Neural cell (in vitro differentiated cells): ENCODE measurements around the gene KLC1. TPM values are rescaled to one million over a fixed set of nuclear protein-coding genes. Genes with fewer than 3 reads are reported as not detected.

ENCODE experiments used
- H2AFZ ChIP-seq: fragments of 200-600, 300-800 bp; sonication (generic), shearing (Covaris generic); 2 replicates; pipeline ENCODE4 v1.6.0; 2014; ENCODE audit warnings: low read depth, mild to moderate bottlenecking, antibody characterized with exemption, low read length, moderate library complexity
- H3F3A ChIP-seq: fragments of 200-600 bp; shearing (Covaris generic); 2 replicates; pipeline ENCODE4 v1.6.1; 2016; ENCODE audit warnings: mild to moderate bottlenecking, moderate library complexity, mixed read lengths, antibody characterized with exemption, low read length; ENCODE audit not compliant: insufficient read depth, poor library complexity, severe bottlenecking
- H3K27ac ChIP-seq: fragments of 200-600, 300-800 bp; sonication (generic), shearing (Covaris generic); 2 replicates; pipeline ENCODE4 v1.5.1; 2014; ENCODE audit warnings: mild to moderate bottlenecking, low read length, moderate library complexity
- H3K27me3 ChIP-seq: fragments of 300-800, 200-600 bp; sonication (generic), shearing (Covaris generic); 2 replicates; pipeline ENCODE4 v1.6.0; 2014; ENCODE audit warnings: mild to moderate bottlenecking, low read depth, low read length, moderate library complexity; ENCODE audit not compliant: insufficient read depth
- H3K36me3 ChIP-seq: fragments of 300-800, 200-600 bp; sonication (generic), shearing (Covaris generic); 2 replicates; pipeline ENCODE4 v1.5.1; 2014; ENCODE audit warnings: mild to moderate bottlenecking, antibody characterized with exemption, low read length, moderate library complexity; ENCODE audit not compliant: insufficient read depth
- H3K4me2 ChIP-seq: fragments of 300-800, 200-600 bp; sonication (generic), shearing (Covaris generic); 2 replicates; pipeline ENCODE4 v1.6.0; 2014; ENCODE audit warnings: mild to moderate bottlenecking, low read length
- H3K4me3 ChIP-seq: fragments of 300-800, 200-600 bp; sonication (generic), shearing (Covaris generic); 2 replicates; pipeline ENCODE4 v1.5.1; 2014; ENCODE audit warnings: mild to moderate bottlenecking, low read length, moderate library complexity
- H3K79me2 ChIP-seq: fragments of 200-600 bp; shearing (Covaris generic); replicated peaks from 2 replicates; pipeline ENCODE4 v1.6.0; 2014; ENCODE audit warnings: mild to moderate bottlenecking, low read length, moderate library complexity; ENCODE audit not compliant: insufficient read depth
- H3K9ac ChIP-seq: fragments of 300-800, 200-600 bp; sonication (generic), shearing (Covaris generic); 2 replicates; pipeline ENCODE4 v1.6.1; 2016; ENCODE audit warnings: mild to moderate bottlenecking, low read length, mixed read lengths
- H3K9me2 ChIP-seq: fragments of 200-600 bp; shearing (Covaris generic); 2 replicates; pipeline ENCODE4 v1.6.1; 2016; ENCODE audit warnings: mild to moderate bottlenecking, low read length, mixed read lengths; ENCODE audit not compliant: insufficient read depth
- H3K9me3 ChIP-seq: fragments of 200-600, 300-800 bp; sonication (generic), shearing (Covaris generic); 2 replicates; pipeline ENCODE4 v1.6.1; 2016; ENCODE audit warnings: mild to moderate bottlenecking, mixed run types, low read length, moderate library complexity, mixed read lengths
- H4K20me1 ChIP-seq: fragments of 200-600 bp; shearing (Covaris generic); 2 replicates; pipeline ENCODE4 v1.6.1; 2016; ENCODE audit warnings: mild to moderate bottlenecking, mixed run types; ENCODE audit not compliant: insufficient read depth
- EP300 ChIP-seq: fragments of 450-650 bp; conservative IDR thresholded peaks from 2 replicates; pipeline ENCODE4 v1.6.1; 2014; ENCODE audit warnings: antibody characterized with exemption, mild to moderate bottlenecking, moderate library complexity; ENCODE audit not compliant: poor library complexity, severe bottlenecking
- EZH2 ChIP-seq: fragments of 200-600, 300-800 bp; shearing (Covaris generic), sonication (generic); IDR thresholded peaks from 2 replicates; pipeline ENCODE4 v1.6.1; 2014; ENCODE audit warnings: antibody characterized with exemption, low read length, borderline replicate concordance, mild to moderate bottlenecking; ENCODE audit not compliant: insufficient read depth, poor library complexity, severe bottlenecking
- MXI1 ChIP-seq: fragments of 450-650 bp; conservative IDR thresholded peaks from 2 replicates; pipeline ENCODE4 v1.6.1; 2014; ENCODE audit warnings: antibody characterized with exemption, mild to moderate bottlenecking; ENCODE audit not compliant: poor library complexity, severe bottlenecking
- POLR2AphosphoS5 ChIP-seq: IDR thresholded peaks from 2 replicates; pipeline ENCODE4 v1.6.1; 2012
- RAD21 ChIP-seq: fragments of 450-650 bp; conservative IDR thresholded peaks from 2 replicates; pipeline ENCODE4 v1.6.1; 2014; ENCODE audit warnings: antibody characterized with exemption, mild to moderate bottlenecking, moderate library complexity
- SMC3 ChIP-seq: fragments of 450-650 bp; conservative IDR thresholded peaks from 2 replicates; pipeline ENCODE4 v1.6.1; 2014; ENCODE audit warnings: antibody characterized with exemption, mild to moderate bottlenecking, moderate library complexity; ENCODE audit not compliant: poor library complexity
- TAF1 ChIP-seq: IDR thresholded peaks from 2 replicates; pipeline ENCODE4 v1.6.1; 2012; ENCODE audit warnings: low read depth
- polyA plus RNA-seq: library from polyadenylated mRNA; depleted of rRNA; stranded (reverse); fragments of >200 nt; gene quantifications from 2 replicates; pipeline ENCODE4 v1.2.3, GENCODE V29; 2014
- small RNA-seq, 3 experiments: library from RNA; depleted of rRNA; stranded (forward); fragments of <200 nt; gene quantifications; one replicate each; pipeline ENCODE3, GENCODE V24; 2012
- TF ChIP-seq, protein P1 (sequence below): fragments of 450-650 bp; IDR thresholded peaks from 2 replicates; pipeline ENCODE4 v1.5.1; 2014; ENCODE audit warnings: antibody characterized with exemption, mild to moderate bottlenecking, moderate library complexity; ENCODE audit not compliant: poor library complexity, severe bottlenecking
- TF ChIP-seq, protein P2 (sequence below): IDR thresholded peaks from 2 replicates; pipeline ENCODE4 v1.6.1; 2012; ENCODE audit warnings: borderline replicate concordance

The KLC1 gene
- polyA plus RNA-seq, 1 donor from 2014 or later = 1,272 TPM

DNA sequence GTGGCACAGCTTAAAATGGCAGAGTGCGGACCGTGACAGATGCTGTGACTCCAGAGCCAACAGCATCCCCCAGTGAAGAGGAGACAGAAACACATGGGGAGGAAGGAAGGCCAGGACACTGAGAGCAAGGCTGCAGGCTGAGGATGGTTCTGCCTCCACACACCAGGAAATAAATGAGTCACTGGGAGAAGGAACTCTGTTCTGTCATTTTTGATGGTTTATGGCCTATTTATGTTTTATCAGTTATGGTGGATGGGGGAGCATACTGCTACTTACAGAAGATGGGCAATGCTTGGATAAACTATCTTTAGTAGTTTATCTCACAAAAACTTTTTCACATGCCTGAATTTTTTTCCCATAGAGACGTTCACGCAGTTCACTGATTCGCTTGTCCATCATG lies 120.4 kb downstream of the KLC1 start:
- no peaks in the 10 kb centered on the region for H3K27me3 ChIP-seq
- H3K27ac ChIP-seq = no peak overlapping the region
- H3K9me3 ChIP-seq = no peaks in the 10 kb centered on the region
- no peak overlapping the region for H2AFZ ChIP-seq
- no peaks in the 10 kb centered on the region for H3K9me2 ChIP-seq
- no peaks in the 10 kb centered on the region for H4K20me1 ChIP-seq
- no peak overlapping the region for H3K9ac ChIP-seq
- no peak overlapping the region for H3K4me3 ChIP-seq
- H3K4me2 ChIP-seq = no peak overlapping the region
- TF ChIP-seq POLR2AphosphoS5 (no peak), EP300 (no peak), SMC3 (no peak), RAD21 (no peak), TAF1 (no peak), EZH2 (no peak), MXI1 (no peak)
- TF ChIP-seq, protein P1, sequence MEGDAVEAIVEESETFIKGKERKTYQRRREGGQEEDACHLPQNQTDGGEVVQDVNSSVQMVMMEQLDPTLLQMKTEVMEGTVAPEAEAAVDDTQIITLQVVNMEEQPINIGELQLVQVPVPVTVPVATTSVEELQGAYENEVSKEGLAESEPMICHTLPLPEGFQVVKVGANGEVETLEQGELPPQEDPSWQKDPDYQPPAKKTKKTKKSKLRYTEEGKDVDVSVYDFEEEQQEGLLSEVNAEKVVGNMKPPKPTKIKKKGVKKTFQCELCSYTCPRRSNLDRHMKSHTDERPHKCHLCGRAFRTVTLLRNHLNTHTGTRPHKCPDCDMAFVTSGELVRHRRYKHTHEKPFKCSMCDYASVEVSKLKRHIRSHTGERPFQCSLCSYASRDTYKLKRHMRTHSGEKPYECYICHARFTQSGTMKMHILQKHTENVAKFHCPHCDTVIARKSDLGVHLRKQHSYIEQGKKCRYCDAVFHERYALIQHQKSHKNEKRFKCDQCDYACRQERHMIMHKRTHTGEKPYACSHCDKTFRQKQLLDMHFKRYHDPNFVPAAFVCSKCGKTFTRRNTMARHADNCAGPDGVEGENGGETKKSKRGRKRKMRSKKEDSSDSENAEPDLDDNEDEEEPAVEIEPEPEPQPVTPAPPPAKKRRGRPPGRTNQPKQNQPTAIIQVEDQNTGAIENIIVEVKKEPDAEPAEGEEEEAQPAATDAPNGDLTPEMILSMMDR = no peak
- TF ChIP-seq, protein P2, sequence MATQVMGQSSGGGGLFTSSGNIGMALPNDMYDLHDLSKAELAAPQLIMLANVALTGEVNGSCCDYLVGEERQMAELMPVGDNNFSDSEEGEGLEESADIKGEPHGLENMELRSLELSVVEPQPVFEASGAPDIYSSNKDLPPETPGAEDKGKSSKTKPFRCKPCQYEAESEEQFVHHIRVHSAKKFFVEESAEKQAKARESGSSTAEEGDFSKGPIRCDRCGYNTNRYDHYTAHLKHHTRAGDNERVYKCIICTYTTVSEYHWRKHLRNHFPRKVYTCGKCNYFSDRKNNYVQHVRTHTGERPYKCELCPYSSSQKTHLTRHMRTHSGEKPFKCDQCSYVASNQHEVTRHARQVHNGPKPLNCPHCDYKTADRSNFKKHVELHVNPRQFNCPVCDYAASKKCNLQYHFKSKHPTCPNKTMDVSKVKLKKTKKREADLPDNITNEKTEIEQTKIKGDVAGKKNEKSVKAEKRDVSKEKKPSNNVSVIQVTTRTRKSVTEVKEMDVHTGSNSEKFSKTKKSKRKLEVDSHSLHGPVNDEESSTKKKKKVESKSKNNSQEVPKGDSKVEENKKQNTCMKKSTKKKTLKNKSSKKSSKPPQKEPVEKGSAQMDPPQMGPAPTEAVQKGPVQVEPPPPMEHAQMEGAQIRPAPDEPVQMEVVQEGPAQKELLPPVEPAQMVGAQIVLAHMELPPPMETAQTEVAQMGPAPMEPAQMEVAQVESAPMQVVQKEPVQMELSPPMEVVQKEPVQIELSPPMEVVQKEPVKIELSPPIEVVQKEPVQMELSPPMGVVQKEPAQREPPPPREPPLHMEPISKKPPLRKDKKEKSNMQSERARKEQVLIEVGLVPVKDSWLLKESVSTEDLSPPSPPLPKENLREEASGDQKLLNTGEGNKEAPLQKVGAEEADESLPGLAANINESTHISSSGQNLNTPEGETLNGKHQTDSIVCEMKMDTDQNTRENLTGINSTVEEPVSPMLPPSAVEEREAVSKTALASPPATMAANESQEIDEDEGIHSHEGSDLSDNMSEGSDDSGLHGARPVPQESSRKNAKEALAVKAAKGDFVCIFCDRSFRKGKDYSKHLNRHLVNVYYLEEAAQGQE = no peak
- H3F3A ChIP-seq = no peaks in the 10 kb centered on the region
- no peaks in the 10 kb centered on the region for H3K79me2 ChIP-seq
- no peaks in the 10 kb centered on the region for H3K36me3 ChIP-seq

DNA sequence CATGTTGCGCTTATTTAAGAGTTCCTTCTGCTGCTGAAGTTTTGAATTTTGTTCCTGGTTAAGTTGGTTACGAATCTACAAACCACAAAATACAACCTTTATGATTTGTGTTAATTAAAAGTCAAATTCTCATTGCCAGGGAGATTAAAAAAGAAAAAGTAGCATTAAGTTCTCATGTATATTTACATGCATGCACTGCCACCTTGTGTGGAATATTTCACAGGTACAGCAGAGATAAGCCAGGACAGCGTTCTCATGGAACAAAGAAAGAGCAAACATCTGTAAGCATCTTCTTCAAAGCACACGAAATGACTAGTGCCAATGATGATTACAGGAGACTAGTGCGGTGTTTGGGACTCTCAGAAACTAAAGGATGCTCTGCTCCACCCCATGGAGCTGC lies 120.8 kb downstream of the KLC1 start:
- H3F3A ChIP-seq = no peaks in the 10 kb centered on the region
- no peak overlapping the region for H3K4me2 ChIP-seq
- no peaks in the 10 kb centered on the region for H3K9me2 ChIP-seq
- no peaks in the 10 kb centered on the region for H3K9me3 ChIP-seq
- no peak overlapping the region for H3K9ac ChIP-seq
- H3K27me3 ChIP-seq = no peaks in the 10 kb centered on the region
- H3K27ac ChIP-seq = no peak overlapping the region
- H2AFZ ChIP-seq = no peak overlapping the region
- H3K4me3 ChIP-seq = no peak overlapping the region
- TF ChIP-seq SMC3 = no peak
- TF ChIP-seq RAD21 = peak; percentile 15
- TF ChIP-seq, protein P1 = peak; percentile 19
- TF ChIP-seq POLR2AphosphoS5 = no peak
- H3K36me3 ChIP-seq = no peaks in the 10 kb centered on the region
- H4K20me1 ChIP-seq = no peaks in the 10 kb centered on the region
- no peaks in the 10 kb centered on the region for H3K79me2 ChIP-seq

Small RNAs within 50 kb of the gene (small RNA-seq; reads per million reads assigned to genes)
- 0 to 1.2 (median 0) reads per million in 3 experiments for gene RF00019

Other genes starting within 250 kb of the KLC1 start
- gene MARK3, start 243.8 kb upstream of the KLC1 start, polyA plus RNA-seq = 158 and 166 TPM in 2 replicates
- gene CKB, start 106.4 kb upstream of the KLC1 start, polyA plus RNA-seq = 918 and 1,148 TPM in 2 replicates
- 8.2 and 10.2 TPM in 2 replicates for gene TRMT61A, start 100.0 kb upstream of the KLC1 start, polyA plus RNA-seq
- 25.5 and 27.2 TPM in 2 replicates for gene BAG5, start 66.6 kb upstream of the KLC1 start, polyA plus RNA-seq
- 86.5 and 169 TPM in 2 replicates for gene COA8, start 66.3 kb upstream of the KLC1 start, polyA plus RNA-seq
- 14.6 and 26.7 TPM in 2 replicates for gene XRCC3, start 86.2 kb downstream of the KLC1 start, polyA plus RNA-seq
- gene ZFYVE21, start 86.6 kb downstream of the KLC1 start, polyA plus RNA-seq = 99.7 and 106 TPM in 2 replicates
- 6.8 and 8.2 TPM in 2 replicates for gene PPP1R13B, start 218.4 kb downstream of the KLC1 start, polyA plus RNA-seq